Anterior cingulate cortex (tissue), 58 donors: ENCODE data around the gene ZMAT3.
A peak's percentile ranks its signal among the peaks of the same experiment; 100 is the strongest.

Experiments used
- DNase-seq, 58 donors: peaks; one replicate each; lab custom pipeline; 2025; lab: John Stamatoyannopoulos, UW

The ZMAT3 gene

GRCh38 chr3:179028408-179028807, 43.2 kb downstream of the ZMAT3 start:
- peak in 1 of 58 donors; percentile 24 for DNase-seq

- peak in 1 of 58 donors; percentile 3 for DNase-seq
Observed at GRCh38 chr3:179027326-179027900, 44.2 kb downstream of the ZMAT3 start.

GRCh38 chr3:179026636-179027035, 45.0 kb downstream of the ZMAT3 start:
- no peak for DNase-seq

- no peak for DNase-seq
Observed at GRCh38 chr3:179021119-179021903, 50.3 kb downstream of the ZMAT3 start.

GRCh38 chr3:179020112-179020511, 51.5 kb downstream of the ZMAT3 start:
- no peak for DNase-seq

GRCh38 chr3:179018808-179019207, 52.8 kb downstream of the ZMAT3 start:
- DNase-seq: no peak

- no peak for DNase-seq
Observed at GRCh38 chr3:179016979-179017670, 54.5 kb downstream of the ZMAT3 start.

- peak in 19 of 58 donors; percentile 0 to 78 (median 17) for DNase-seq
Observed at GRCh38 chr3:179015551-179016020, 56.0 kb downstream of the ZMAT3 start.

GRCh38 chr3:179005706-179006105, 65.9 kb downstream of the ZMAT3 start:
- DNase-seq: no peak

GRCh38 chr3:179005213-179005612, 66.4 kb downstream of the ZMAT3 start:
- DNase-seq: no peak

- DNase-seq: no peak
Observed at GRCh38 chr3:179000659-179001058, 71.0 kb downstream of the ZMAT3 start.

- no peak for DNase-seq
Observed at GRCh38 chr3:179000144-179000543, 71.5 kb downstream of the ZMAT3 start.

GRCh38 chr3:178996399-178996798, 75.2 kb downstream of the ZMAT3 start:
- DNase-seq: no peak

GRCh38 chr3:178990293-178990692, 81.3 kb downstream of the ZMAT3 start:
- no peak for DNase-seq

GRCh38 chr3:178989821-178990220, 81.8 kb downstream of the ZMAT3 start:
- DNase-seq: no peak

GRCh38 chr3:178987745-178988144, 83.9 kb downstream of the ZMAT3 start:
- DNase-seq: no peak

GRCh38 chr3:178986456-178986855, 85.2 kb downstream of the ZMAT3 start:
- DNase-seq: no peak

GRCh38 chr3:178982137-178982536, 89.5 kb downstream of the ZMAT3 start:
- no peak for DNase-seq

GRCh38 chr3:178975320-178975719, 96.3 kb downstream of the ZMAT3 start:
- no peak for DNase-seq

- no peak for DNase-seq
Observed at GRCh38 chr3:178971614-178972013, 100.0 kb downstream of the ZMAT3 start.

GRCh38 chr3:178969004-178969700, 102.5 kb downstream of the ZMAT3 start:
- DNase-seq: no peak
